MM.1S (cell line): ENCODE measurements around the gene SMARCA4.

Source experiments
- DNase-seq: peaks from one replicate; pipeline ENCODE4 v3.0.0-alpha.2; 2015
- H2AFZ ChIP-seq: fragments of 300-600 bp; sonication (generic); 2 replicates; pipeline ENCODE4 v1.6.0; 2016; ENCODE audit warnings: antibody characterized with exemption, low read length
- H3F3A ChIP-seq: fragments of 300-600 bp; sonication (generic); 2 replicates; pipeline ENCODE4 v1.6.1; 2016; ENCODE audit warnings: mild to moderate bottlenecking, antibody characterized with exemption, low read length, moderate library complexity, mixed read lengths; ENCODE audit not compliant: insufficient read depth
- H3K27ac ChIP-seq: fragments of 300-600 bp; sonication (generic); 2 replicates; pipeline ENCODE4 v1.5.1; 2016; ENCODE audit warnings: mild to moderate bottlenecking, low read length
- H3K27me3 ChIP-seq: fragments of 300-600 bp; sonication (generic); replicated peaks from 2 replicates; pipeline ENCODE4 v1.6.0; 2016; ENCODE audit warnings: low read length; ENCODE audit not compliant: insufficient read depth
- H3K36me3 ChIP-seq: fragments of 300-600 bp; sonication (generic); replicated peaks from 2 replicates; pipeline ENCODE4 v1.6.1; 2016; ENCODE audit warnings: mild to moderate bottlenecking, low read length, mixed read lengths; ENCODE audit not compliant: insufficient read depth
- H3K4me1 ChIP-seq: fragments of 300-600 bp; sonication (generic); 2 replicates; pipeline ENCODE4 v1.6.1; 2016; ENCODE audit warnings: low read length, mixed read lengths
- H3K4me2 ChIP-seq: fragments of 300-600 bp; sonication (generic); 2 replicates; pipeline ENCODE4 v1.6.0; 2016; ENCODE audit warnings: low read depth, low read length
- H3K4me3 ChIP-seq: fragments of 300-600 bp; sonication (generic); 2 replicates; pipeline ENCODE4 v1.5.1; 2016; ENCODE audit warnings: low read length, mixed read lengths
- H3K79me2 ChIP-seq: fragments of 300-600 bp; sonication (generic); 2 replicates; pipeline ENCODE4 v1.6.1; 2016; ENCODE audit warnings: mixed run types, low read length, mixed read lengths
- H3K9ac ChIP-seq: fragments of 300-600 bp; sonication (generic); 2 replicates; pipeline ENCODE4 v1.6.1; 2016; ENCODE audit warnings: low read length, mixed read lengths
- H3K9me2 ChIP-seq: fragments of 300-600 bp; sonication (generic); replicated peaks from 2 replicates; pipeline ENCODE4 v1.6.1; 2016; ENCODE audit warnings: mild to moderate bottlenecking, low read length, mixed read lengths; ENCODE audit not compliant: insufficient read depth
- H3K9me3 ChIP-seq: fragments of 300-600 bp; sonication (generic); replicated peaks from 2 replicates; pipeline ENCODE4 v1.6.1; 2016; ENCODE audit warnings: mild to moderate bottlenecking, low read length, mixed read lengths; ENCODE audit not compliant: insufficient read depth
- H4K20me1 ChIP-seq: fragments of 300-600 bp; sonication (generic); 2 replicates; pipeline ENCODE4 v1.6.1; 2016; ENCODE audit warnings: mild to moderate bottlenecking, low read length, moderate library complexity, mixed read lengths; ENCODE audit not compliant: insufficient read depth
- CTCF ChIP-seq: fragments of 300-600 bp; sonication (generic); IDR thresholded peaks from 2 replicates; pipeline ENCODE4 v1.5.1; 2016; ENCODE audit warnings: antibody characterized with exemption, low read length, mixed read lengths
- EZH2 ChIP-seq: fragments of 300-600 bp; sonication (generic); optimal IDR thresholded peaks from 2 replicates; pipeline ENCODE3; 2017; ENCODE audit warnings: low read depth, mild to moderate bottlenecking, antibody characterized with exemption, low read length, mixed read lengths
- EZH2phosphoT487 ChIP-seq: fragments of 300-600 bp; sonication (generic); IDR thresholded peaks from 2 replicates; pipeline ENCODE4 v1.6.1; 2018; ENCODE audit warnings: antibody characterized with exemption, low read length

SMARCA4 gene

GRCh38 chr19:11061952-11062351, 101.1 kb downstream of the SMARCA4 start:
- Histone ChIP-seq H3K4me2 (no peak overlapping the region), H3K79me2 (no peaks in the 10 kb centered on the region), H3K9ac (no peak overlapping the region), H3K4me1 (no peaks in the 10 kb centered on the region), H3K27ac (no peak overlapping the region), H3F3A (no peaks in the 10 kb centered on the region), H3K27me3 (no peaks in the 10 kb centered on the region), H2AFZ (no peak overlapping the region), H3K4me3 (no peak overlapping the region), H3K9me2 (no peaks in the 10 kb centered on the region), H3K36me3 (no peaks in the 10 kb centered on the region; the same call in 1 of the 2 replicates), H3K9me3 (no peaks in the 10 kb centered on the region), H4K20me1 (no peaks in the 10 kb centered on the region)
- no peak for DNase-seq
- no peak for TF ChIP-seq CTCF

- Histone ChIP-seq H3K36me3 (no peaks in the 10 kb centered on the region; the same call in 1 of the 2 replicates), H3K27ac (no peak overlapping the region), H3K79me2 (no peaks in the 10 kb centered on the region), H3K4me2 (no peak overlapping the region), H3K9me3 (no peaks in the 10 kb centered on the region), H2AFZ (no peak overlapping the region), H3K27me3 (no peaks in the 10 kb centered on the region), H3K4me3 (no peak overlapping the region), H3K4me1 (no peaks in the 10 kb centered on the region), H3F3A (no peaks in the 10 kb centered on the region), H3K9ac (no peak overlapping the region), H4K20me1 (no peaks in the 10 kb centered on the region), H3K9me2 (no peaks in the 10 kb centered on the region)
- TF ChIP-seq CTCF (no peak), EZH2 (no peak), EZH2phosphoT487 (no peak)
- DNase-seq: no peak
Observed at GRCh38 chr19:11063434-11063833, 102.6 kb downstream of the SMARCA4 start.

- H3K27ac ChIP-seq: no peak overlapping the region
- H3K79me2 ChIP-seq: no peaks in the 10 kb centered on the region
- no peaks in the 10 kb centered on the region for H3K36me3 ChIP-seq
- H4K20me1 ChIP-seq: no peaks in the 10 kb centered on the region
- no peak overlapping the region for H2AFZ ChIP-seq
- no peak for DNase-seq
- no peaks in the 10 kb centered on the region for H3K9me3 ChIP-seq
- no peaks in the 10 kb centered on the region for H3K4me1 ChIP-seq
- TF ChIP-seq EZH2phosphoT487 (no peak), EZH2 (no peak), CTCF (no peak)
- H3K4me2 ChIP-seq: no peak overlapping the region
- no peak overlapping the region for H3K4me3 ChIP-seq
- H3F3A ChIP-seq: no peaks in the 10 kb centered on the region
- H3K27me3 ChIP-seq: no peaks in the 10 kb centered on the region
- no peaks in the 10 kb centered on the region for H3K9me2 ChIP-seq
- H3K9ac ChIP-seq: no peak overlapping the region
Observed at GRCh38 chr19:11064831-11065303, 104.0 kb downstream of the SMARCA4 start.
